Liver (tissue), 9 donors: ENCODE measurements around the gene THNSL1. TPM values are rescaled to one million over a fixed set of nuclear protein-coding genes. Genes with fewer than 3 reads are reported as not detected.

Experiments
- DNase-seq: peaks from one replicate; pipeline ENCODE4 v3.0.0-alpha.2; 2017; ENCODE audit warnings: low spot score
- H3K27ac ChIP-seq, 2 donors: one replicate each; pipeline ENCODE4 v1.7.0; 2013; ENCODE audit warnings: inconsistent platforms in 2 of 2, low read length in 2 of 2, control low read depth in 1 of 2, low read depth in 1 of 2, mild to moderate bottlenecking in 1 of 2
- H3K27me3 ChIP-seq, 4 donors: one replicate each; pipeline versions ENCODE4 v1.6.1 to v1.7.0; 2013; ENCODE audit warnings: low read length in 3 of 4, inconsistent platforms in 1 of 4, mild to moderate bottlenecking in 1 of 4, moderate library complexity in 1 of 4; ENCODE audit not compliant: control insufficient read depth in 4 of 4, insufficient read depth in 4 of 4
- H3K36me3 ChIP-seq, 4 donors: one replicate each; pipeline versions ENCODE4 v1.6.1 to v1.7.0; 2013; ENCODE audit warnings: low read length in 3 of 4, mild to moderate bottlenecking in 3 of 4, low read depth in 1 of 4, moderate library complexity in 1 of 4; ENCODE audit not compliant: control insufficient read depth in 4 of 4, insufficient read depth in 3 of 4
- H3K4me1 ChIP-seq, 4 donors: one replicate each; pipeline versions ENCODE4 v1.6.1 to v1.7.0; 2013; ENCODE audit warnings: low read length in 3 of 4, mild to moderate bottlenecking in 3 of 4, moderate library complexity in 1 of 4; ENCODE audit not compliant: control insufficient read depth in 4 of 4, insufficient read depth in 4 of 4
- H3K4me3 ChIP-seq, 3 donors: one replicate each; pipeline versions ENCODE4 v1.6.1 to v1.7.0; 2013; ENCODE audit warnings: low read length in 3 of 3, control low read depth in 1 of 3, low read depth in 1 of 3, mild to moderate bottlenecking in 1 of 3
- H3K9ac ChIP-seq, 2 donors: one replicate each; pipeline ENCODE4 v1.7.0; 2013; ENCODE audit warnings: low read length in 2 of 2, mild to moderate bottlenecking in 2 of 2, moderate library complexity in 2 of 2, control low read depth in 1 of 2, low read depth in 1 of 2
- H3K9me3 ChIP-seq, 4 donors: one replicate each; pipeline versions ENCODE4 v1.6.1 to v1.7.0; 2013; ENCODE audit warnings: low read length in 3 of 4; ENCODE audit not compliant: control insufficient read depth in 4 of 4
- EGR1 ChIP-seq, 2 donors: IDR thresholded peaks; 2 replicates each; pipeline ENCODE4 v1.6.1; 2016 to 2018; ENCODE audit warnings: antibody characterized with exemption in 2 of 2, low read depth in 2 of 2
- FOXA1 ChIP-seq: IDR thresholded peaks from 2 replicates; pipeline ENCODE4 v1.6.1; 2016; ENCODE audit warnings: antibody characterized with exemption
- FOXA2 ChIP-seq: IDR thresholded peaks from 2 replicates; pipeline ENCODE4 v1.6.1; 2016; ENCODE audit warnings: antibody characterized with exemption
- GABPA ChIP-seq, 2 donors: IDR thresholded peaks in 1 of 2; conservative IDR thresholded peaks in 1 of 2; 2 replicates each; pipeline ENCODE4 v1.6.1; 2016; ENCODE audit warnings: antibody characterized with exemption in 2 of 2, mild to moderate bottlenecking in 1 of 2, moderate library complexity in 1 of 2
- HNF4A ChIP-seq, 2 donors: conservative IDR thresholded peaks; 2 replicates each; pipeline ENCODE4 v1.6.1; 2016; ENCODE audit warnings: antibody characterized with exemption in 2 of 2, mild to moderate bottlenecking in 2 of 2
- HNF4G ChIP-seq: IDR thresholded peaks from 2 replicates; pipeline ENCODE4 v1.6.1; 2016; ENCODE audit warnings: antibody characterized with exemption
- JUND ChIP-seq, 2 donors: IDR thresholded peaks; 2 replicates each; pipeline ENCODE4 v1.6.1; 2016; ENCODE audit warnings: antibody characterized with exemption in 2 of 2
- NR2F2 ChIP-seq: IDR thresholded peaks from 2 replicates; pipeline ENCODE4 v1.6.1; 2016; ENCODE audit warnings: antibody characterized with exemption
- RAD21 ChIP-seq, 2 donors: IDR thresholded peaks; 2 replicates each; pipeline ENCODE4 v1.6.1; 2016; ENCODE audit warnings: antibody characterized with exemption in 2 of 2, mild to moderate bottlenecking in 2 of 2
- REST ChIP-seq: IDR thresholded peaks from 2 replicates; pipeline ENCODE4 v1.6.1; 2016; ENCODE audit warnings: antibody characterized with exemption, mild to moderate bottlenecking
- RXRA ChIP-seq, 2 donors: IDR thresholded peaks; 2 replicates each; pipeline ENCODE4 v1.6.1; 2017 to 2018; ENCODE audit warnings: antibody characterized with exemption in 2 of 2, mild to moderate bottlenecking in 1 of 2
- SP1 ChIP-seq: IDR thresholded peaks from 2 replicates; pipeline ENCODE4 v1.6.1; 2018; ENCODE audit warnings: antibody characterized with exemption, mild to moderate bottlenecking
- TAF1 ChIP-seq: conservative IDR thresholded peaks from 2 replicates; pipeline ENCODE4 v1.6.1; 2016; ENCODE audit warnings: antibody characterized with exemption, mild to moderate bottlenecking
- YY1 ChIP-seq: IDR thresholded peaks from 2 replicates; pipeline ENCODE4 v1.6.1; 2016; ENCODE audit warnings: antibody characterized with exemption, mild to moderate bottlenecking
- WGBS: extraction: QIAGEN DNeasy Blood & Tissue Kit; methylation state at CpG from one replicate; pipeline ENCODE4 v1.1.7; 2013; 5-methylcytosine and 5-hydroxymethylcytosine counted together
- polyA plus RNA-seq, 2 donors: library from polyadenylated mRNA; stranded (reverse) in 1 of 2; unstranded in 1 of 2; fragments of 200-250 nt in 1 of 2; fragments of >200 nt in 1 of 2; fragmentation: Nextera tagmentation in 1 of 2; extraction: Ambion mirVana in 1 of 2; gene quantifications; one replicate each; pipeline versions ENCODE4 v1.2.1 to v1.2.3, GENCODE V29; 2013 to 2015
- total RNA-seq, 2 donors: library from RNA; depleted of rRNA; stranded (reverse); fragments of >200 nt; gene quantifications; one replicate each; pipeline ENCODE4 v1.2.3, GENCODE V29; 2014
- TF ChIP-seq, protein P1 (sequence below): IDR thresholded peaks from 2 replicates; pipeline ENCODE4 v1.6.1; 2016; ENCODE audit warnings: antibody characterized with exemption
- TF ChIP-seq, protein P2 (sequence below): IDR thresholded peaks from 2 replicates; pipeline ENCODE4 v1.6.1; 2016; ENCODE audit warnings: antibody characterized with exemption
- TF ChIP-seq, protein P3 (sequence below): fragments of 150-350 bp; IDR thresholded peaks from 2 replicates; pipeline ENCODE4 v1.5.1; 2017; ENCODE audit warnings: improper control_type of control experiment, low read depth, low read length; ENCODE audit not compliant: missing input control
- TF ChIP-seq, protein P4 (sequence below): IDR thresholded peaks from 2 replicates; pipeline ENCODE4 v1.6.1; 2016; ENCODE audit warnings: antibody characterized with exemption
- donor health status: healthy.
- donor health status: healthy.
- donor health status: healthy.
- donor health status: healthy.
- donor health status: healthy.

The THNSL1 gene
- total and polyA plus RNA-seq, 4 donors, result 5.0 to 8.2 (median 7.8) TPM

DNA sequence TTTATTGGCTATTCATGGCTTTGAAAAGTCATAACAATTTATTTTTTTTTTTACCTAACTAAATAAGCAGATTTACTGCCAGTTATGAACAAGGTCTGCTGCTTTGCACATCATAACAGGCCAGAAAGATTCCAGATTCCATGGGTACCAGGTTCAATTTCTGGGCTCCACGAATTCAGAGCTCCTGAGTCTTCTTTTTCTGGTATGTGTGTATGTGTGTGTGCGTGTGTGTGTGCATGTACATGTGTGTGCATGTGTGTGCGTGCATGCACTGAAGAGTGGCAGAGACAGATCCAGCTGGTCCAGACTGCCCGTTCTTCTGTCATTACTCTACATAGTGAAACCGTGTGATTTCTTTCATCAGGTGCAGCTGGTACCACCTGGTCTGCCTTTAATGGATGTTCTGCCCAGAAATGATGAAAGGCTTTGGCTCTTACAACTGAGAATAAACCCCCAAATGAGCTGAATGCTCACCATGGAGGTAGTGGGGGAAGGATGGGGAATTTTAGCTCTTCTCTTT lies 49.4 kb upstream of the THNSL1 start:
- Histone ChIP-seq H3K4me3 (no peak overlapping the region), H3K9ac (no peak overlapping the region), H3K4me1 (peaks cover 1 to 10% (median 7%) of the 10 kb centered on the region in 4 donors), H3K27me3 (no peaks in the 10 kb centered on the region), H3K27ac (no peak overlapping the region), H3K36me3 (no peaks in the 10 kb centered on the region), H3K9me3 (no peaks in the 10 kb centered on the region)
- TF ChIP-seq, protein P1, sequence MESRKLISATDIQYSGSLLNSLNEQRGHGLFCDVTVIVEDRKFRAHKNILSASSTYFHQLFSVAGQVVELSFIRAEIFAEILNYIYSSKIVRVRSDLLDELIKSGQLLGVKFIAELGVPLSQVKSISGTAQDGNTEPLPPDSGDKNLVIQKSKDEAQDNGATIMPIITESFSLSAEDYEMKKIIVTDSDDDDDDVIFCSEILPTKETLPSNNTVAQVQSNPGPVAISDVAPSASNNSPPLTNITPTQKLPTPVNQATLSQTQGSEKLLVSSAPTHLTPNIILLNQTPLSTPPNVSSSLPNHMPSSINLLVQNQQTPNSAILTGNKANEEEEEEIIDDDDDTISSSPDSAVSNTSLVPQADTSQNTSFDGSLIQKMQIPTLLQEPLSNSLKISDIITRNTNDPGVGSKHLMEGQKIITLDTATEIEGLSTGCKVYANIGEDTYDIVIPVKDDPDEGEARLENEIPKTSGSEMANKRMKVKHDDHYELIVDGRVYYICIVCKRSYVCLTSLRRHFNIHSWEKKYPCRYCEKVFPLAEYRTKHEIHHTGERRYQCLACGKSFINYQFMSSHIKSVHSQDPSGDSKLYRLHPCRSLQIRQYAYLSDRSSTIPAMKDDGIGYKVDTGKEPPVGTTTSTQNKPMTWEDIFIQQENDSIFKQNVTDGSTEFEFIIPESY, result no peak
- no peak for TF ChIP-seq RAD21 (IDR thresholded peaks at IDR 0.05)
- no peak for TF ChIP-seq TAF1
- TF ChIP-seq, protein P2, sequence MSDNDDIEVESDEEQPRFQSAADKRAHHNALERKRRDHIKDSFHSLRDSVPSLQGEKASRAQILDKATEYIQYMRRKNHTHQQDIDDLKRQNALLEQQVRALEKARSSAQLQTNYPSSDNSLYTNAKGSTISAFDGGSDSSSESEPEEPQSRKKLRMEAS, result no peak
- no peak for TF ChIP-seq GABPA (IDR thresholded peaks at IDR 0.05 in 1 of 2, conservative IDR thresholded peaks at IDR 0.05 in 1 of 2)
- no peak for TF ChIP-seq SP1
- TF ChIP-seq, protein P3, sequence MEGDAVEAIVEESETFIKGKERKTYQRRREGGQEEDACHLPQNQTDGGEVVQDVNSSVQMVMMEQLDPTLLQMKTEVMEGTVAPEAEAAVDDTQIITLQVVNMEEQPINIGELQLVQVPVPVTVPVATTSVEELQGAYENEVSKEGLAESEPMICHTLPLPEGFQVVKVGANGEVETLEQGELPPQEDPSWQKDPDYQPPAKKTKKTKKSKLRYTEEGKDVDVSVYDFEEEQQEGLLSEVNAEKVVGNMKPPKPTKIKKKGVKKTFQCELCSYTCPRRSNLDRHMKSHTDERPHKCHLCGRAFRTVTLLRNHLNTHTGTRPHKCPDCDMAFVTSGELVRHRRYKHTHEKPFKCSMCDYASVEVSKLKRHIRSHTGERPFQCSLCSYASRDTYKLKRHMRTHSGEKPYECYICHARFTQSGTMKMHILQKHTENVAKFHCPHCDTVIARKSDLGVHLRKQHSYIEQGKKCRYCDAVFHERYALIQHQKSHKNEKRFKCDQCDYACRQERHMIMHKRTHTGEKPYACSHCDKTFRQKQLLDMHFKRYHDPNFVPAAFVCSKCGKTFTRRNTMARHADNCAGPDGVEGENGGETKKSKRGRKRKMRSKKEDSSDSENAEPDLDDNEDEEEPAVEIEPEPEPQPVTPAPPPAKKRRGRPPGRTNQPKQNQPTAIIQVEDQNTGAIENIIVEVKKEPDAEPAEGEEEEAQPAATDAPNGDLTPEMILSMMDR, result no peak
- TF ChIP-seq FOXA2, result no peak
- TF ChIP-seq HNF4G, result no peak
- TF ChIP-seq, protein P4, sequence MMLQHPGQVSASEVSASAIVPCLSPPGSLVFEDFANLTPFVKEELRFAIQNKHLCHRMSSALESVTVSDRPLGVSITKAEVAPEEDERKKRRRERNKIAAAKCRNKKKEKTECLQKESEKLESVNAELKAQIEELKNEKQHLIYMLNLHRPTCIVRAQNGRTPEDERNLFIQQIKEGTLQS, result no peak
- TF ChIP-seq RXRA (IDR thresholded peaks at IDR 0.05), result no peak
- TF ChIP-seq JUND (IDR thresholded peaks at IDR 0.05), result no peak
- TF ChIP-seq FOXA1, result no peak
- no peak for TF ChIP-seq REST
- no peak for TF ChIP-seq NR2F2
- TF ChIP-seq HNF4A (conservative IDR thresholded peaks at IDR 0.05), result no peak
- no peak for TF ChIP-seq EGR1 (IDR thresholded peaks at IDR 0.05; ENCODE audit: low read depth in 2 of 2)
- TF ChIP-seq YY1, result no peak
- WGBS, result 97% methylated on average over 5 of the region's 5 CpGs
- no peak for DNase-seq
